Fibroblast of lung (primary cell): ENCODE data around the gene PNPLA7. TPM values are rescaled to one million over a fixed set of nuclear protein-coding genes. Genes with fewer than 3 reads are reported as not detected.

Experiments used
- DNase-seq, 2 donors: peaks; one replicate each; pipeline versions ENCODE4 v3.0.0 to v3.0.0-alpha.2; 2010; ENCODE audit warnings: low read depth in 2 of 2
- H2AFZ ChIP-seq: 2 replicates; pipeline ENCODE4 v1.5.1; 2012; ENCODE audit warnings: low read length, control low read depth, inconsistent platforms
- H3K27ac ChIP-seq: 2 replicates; pipeline ENCODE4 v1.5.1; 2011; ENCODE audit warnings: low read length, control low read depth; ENCODE audit not compliant: insufficient read depth
- H3K27me3 ChIP-seq: 2 replicates; pipeline ENCODE4 v1.5.1; 2011; ENCODE audit warnings: mild to moderate bottlenecking, low read length; ENCODE audit not compliant: control insufficient read depth, insufficient read depth
- H3K36me3 ChIP-seq: 2 replicates; pipeline ENCODE4 v1.5.1; 2011; ENCODE audit warnings: low read length; ENCODE audit not compliant: control insufficient read depth, insufficient read depth
- H3K4me1 ChIP-seq: 2 replicates; pipeline ENCODE4 v1.5.1; 2011; ENCODE audit warnings: low read length; ENCODE audit not compliant: control insufficient read depth, insufficient read depth; ENCODE audit errors: extremely low read depth
- H3K4me2 ChIP-seq: 2 replicates; pipeline ENCODE4 v1.5.1; 2011; ENCODE audit warnings: low read length, control low read depth; ENCODE audit not compliant: insufficient read depth; ENCODE audit errors: extremely low read depth
- H3K4me3 ChIP-seq, 4 experiments: fragments of 200-600 bp in 1 of 4; sonication (generic) in 1 of 4; replicated peaks in 1 of 4; 2 replicates each; pipeline ENCODE4 v1.5.1; 2011 to 2016; ENCODE audit warnings: low read length in 4 of 4, low read depth in 3 of 4, mild to moderate bottlenecking in 3 of 4, control low read depth in 2 of 4, inconsistent platforms in 1 of 4, mixed read lengths in 1 of 4; ENCODE audit not compliant: insufficient read depth in 1 of 4; ENCODE audit errors: control extremely low read depth in 1 of 4
- H3K79me2 ChIP-seq: 2 replicates; pipeline ENCODE4 v1.5.1; 2012; ENCODE audit warnings: mild to moderate bottlenecking, low read length, inconsistent platforms; ENCODE audit not compliant: control insufficient read depth, insufficient read depth
- H3K9ac ChIP-seq: 2 replicates; pipeline ENCODE4 v1.5.1; 2011; ENCODE audit warnings: mild to moderate bottlenecking, low read length, control low read depth; ENCODE audit not compliant: insufficient read depth
- H3K9me3 ChIP-seq: 2 replicates; pipeline ENCODE4 v1.5.1; 2012; ENCODE audit warnings: low read depth, low read length; ENCODE audit not compliant: control insufficient read depth, insufficient read depth
- H4K20me1 ChIP-seq: 2 replicates; pipeline ENCODE4 v1.5.1; 2011; ENCODE audit warnings: low read length; ENCODE audit not compliant: control insufficient read depth, insufficient read depth; ENCODE audit errors: extremely low read depth
- CTCF ChIP-seq, 2 donors: IDR thresholded peaks in 1 of 2; conservative IDR thresholded peaks in 1 of 2; 1 replicate in 1 of 2; 2 replicates in 1 of 2; pipeline ENCODE4 v1.5.1; 2011 to 2012; ENCODE audit warnings: low read length in 2 of 2, control low read depth in 1 of 2, inconsistent platforms in 1 of 2, low read depth in 1 of 2, mild to moderate bottlenecking in 1 of 2
- EZH2 ChIP-seq: IDR thresholded peaks from 2 replicates; pipeline ENCODE4 v1.5.1; 2012; ENCODE audit warnings: low read length, control low read depth, mild to moderate bottlenecking; ENCODE audit errors: missing control alignments
- polyA plus RNA-seq, 2 donors: library from polyadenylated mRNA; depleted of rRNA in 1 of 2; stranded (reverse) in 1 of 2; unstranded in 1 of 2; fragments of >200 nt; gene quantifications; 2 replicates each; pipeline ENCODE4 v1.2.1, GENCODE V29; 2011 to 2012; ENCODE audit warnings: missing spikeins in 1 of 2
- total RNA-seq: library from RNA; depleted of rRNA; stranded (reverse); fragments of >200 nt; gene quantifications from 2 replicates; pipeline ENCODE4 v1.2.1, GENCODE V29; 2014

The PNPLA7 gene
- total and polyA plus RNA-seq, 2 donors (not counting 1 experiment from before 2014, with no cell fraction given): 0.23 to 3.0 TPM

- H3K27me3 ChIP-seq: peaks cover 10% of the 10 kb centered on the region
- H3K79me2 ChIP-seq: no peaks in the 10 kb centered on the region
- no peak overlapping the region for H3K4me3 ChIP-seq
- no peaks in the 10 kb centered on the region for H3K4me1 ChIP-seq
- H3K9me3 ChIP-seq: no peaks in the 10 kb centered on the region
- DNase-seq: peak in 1 of 2 donors; percentile 5
- no peak overlapping the region for H3K4me2 ChIP-seq
- TF ChIP-seq CTCF (conservative IDR thresholded peaks at IDR 0.05 in 1 of 2, IDR thresholded peaks at IDR 0.05 in 1 of 2; ENCODE audit: low read depth in 1 of 2, low read length in 2 of 2): no peak
- TF ChIP-seq EZH2: no peak
- no peaks in the 10 kb centered on the region for H4K20me1 ChIP-seq
- no peak overlapping the region for H2AFZ ChIP-seq
- no peaks in the 10 kb centered on the region for H3K36me3 ChIP-seq
- no peak overlapping the region for H3K9ac ChIP-seq
- no peak overlapping the region for H3K27ac ChIP-seq
Measured at GRCh38 chr9:137492464-137493363, 57.5 kb downstream of the PNPLA7 start.

GRCh38 chr9:137491735-137492432 is 58.3 kb downstream of the PNPLA7 start:
- no peaks in the 10 kb centered on the region for H3K79me2 ChIP-seq
- no peak overlapping the region for H2AFZ ChIP-seq
- no peaks in the 10 kb centered on the region for H4K20me1 ChIP-seq
- TF ChIP-seq EZH2: no peak
- no peak overlapping the region for H3K9ac ChIP-seq
- H3K4me1 ChIP-seq: no peaks in the 10 kb centered on the region
- H3K4me2 ChIP-seq: no peak overlapping the region
- H3K36me3 ChIP-seq: no peaks in the 10 kb centered on the region
- DNase-seq: no peak
- H3K27me3 ChIP-seq: peaks cover 16% of the 10 kb centered on the region
- H3K27ac ChIP-seq: no peak overlapping the region
- no peaks in the 10 kb centered on the region for H3K9me3 ChIP-seq
- H3K4me3 ChIP-seq: no peak overlapping the region

- Histone ChIP-seq H3K4me3 (no peak overlapping the region), H3K27ac (no peak overlapping the region), H3K9me3 (no peaks in the 10 kb centered on the region), H3K36me3 (no peaks in the 10 kb centered on the region), H3K9ac (no peak overlapping the region), H3K79me2 (no peaks in the 10 kb centered on the region), H3K4me1 (no peaks in the 10 kb centered on the region), H4K20me1 (no peaks in the 10 kb centered on the region), H3K4me2 (no peak overlapping the region), H3K27me3 (peaks cover 16% of the 10 kb centered on the region), H2AFZ (no peak overlapping the region)
- no peak for DNase-seq
- no peak for TF ChIP-seq EZH2
- TF ChIP-seq CTCF (conservative IDR thresholded peaks at IDR 0.05 in 1 of 2, IDR thresholded peaks at IDR 0.05 in 1 of 2; ENCODE audit: low read depth in 1 of 2, low read length in 2 of 2): no peak
Measured at GRCh38 chr9:137490532-137491186, 59.5 kb downstream of the PNPLA7 start.
